ENCODE data around the gene PRDM16.

DNA sequence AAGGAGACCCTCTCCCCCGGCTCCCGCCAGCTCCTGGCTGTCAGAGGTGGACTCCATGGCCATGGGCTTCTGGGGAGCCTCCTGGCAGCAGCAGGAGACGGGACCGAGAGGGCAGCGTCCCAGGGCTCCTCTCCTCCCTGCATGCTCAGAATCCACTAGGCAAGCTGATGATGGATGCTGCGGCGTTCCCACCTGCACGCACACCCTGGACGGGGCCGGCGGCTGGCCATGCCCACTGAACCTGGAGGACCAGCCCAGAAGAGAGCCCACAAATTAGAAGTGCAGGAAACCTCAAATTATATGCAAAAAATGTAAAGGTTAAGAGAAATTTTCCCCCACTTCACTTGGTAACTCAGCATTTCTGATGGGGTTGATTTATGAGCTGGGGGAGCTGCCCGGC, 308.2 kb downstream of the PRDM16 start:
- TF ChIP-seq POLR2A (IDR thresholded peaks at IDR 0.05; ENCODE audit: low read length) (no peak), GATA1 (IDR thresholded peaks at IDR 0.05; ENCODE audit: low read depth, low read length) (no peak)

All from erythroblast (primary cell).